ENCODE data around the gene MRM2.

GRCh38 chr7:2270495-2270894, 28.5 kb upstream of the MRM2 start:
- TF ChIP-seq POLR2A (IDR thresholded peaks at IDR 0.05; ENCODE audit: low read depth, low read length) (no peak), TAF1 (IDR thresholded peaks at IDR 0.05; ENCODE audit: low read depth, low read length) (no peak)
